Neural progenitor cell (in vitro differentiated cells): Measurements from ENCODE around the gene SNCAIP. TPM values are rescaled to one million over a fixed set of nuclear protein-coding genes. Genes with fewer than 3 reads are reported as not detected.

Experiments used
- DNase-seq: peaks from one replicate; pipeline ENCODE4 v3.0.0-alpha.2; 2016; ENCODE audit warnings: low spot score
- H2AFZ ChIP-seq: fragments of 200-600 bp; sonication (generic); replicated peaks from 2 replicates; pipeline ENCODE4 v1.6.1; 2016; ENCODE audit warnings: antibody characterized with exemption
- H3F3A ChIP-seq: fragments of 200-600 bp; sonication (generic); 2 replicates; pipeline ENCODE4 v1.6.1; 2016; ENCODE audit warnings: antibody characterized with exemption, low read depth
- H3K27ac ChIP-seq: fragments of 200-600 bp; sonication (generic); 2 replicates; pipeline ENCODE4 v1.5.1; 2016; ENCODE audit warnings: mild to moderate bottlenecking
- H3K27me3 ChIP-seq: fragments of 200-600 bp; sonication (generic); 2 replicates; pipeline ENCODE4 v1.6.1; 2016; ENCODE audit warnings: mild to moderate bottlenecking, moderate library complexity
- H3K36me3 ChIP-seq: fragments of 200-600 bp; sonication (generic); 2 replicates; pipeline ENCODE4 v1.5.1; 2016
- H3K4me1 ChIP-seq: fragments of 200-600 bp; sonication (generic); 2 replicates; pipeline ENCODE4 v1.6.1; 2016; ENCODE audit warnings: mixed run types
- H3K4me2 ChIP-seq: fragments of 200-600 bp; sonication (generic); 2 replicates; pipeline ENCODE4 v1.6.1; 2016
- H3K4me3 ChIP-seq: fragments of 200-600 bp; sonication (generic); 2 replicates; pipeline ENCODE4 v1.5.1; 2016
- H3K79me2 ChIP-seq: fragments of 200-600 bp; sonication (generic); 2 replicates; pipeline ENCODE4 v1.6.1; 2016; ENCODE audit warnings: low read depth
- H3K9ac ChIP-seq: fragments of 200-600 bp; sonication (generic); 2 replicates; pipeline ENCODE4 v1.6.1; 2016
- H3K9me3 ChIP-seq: fragments of 200-600 bp; sonication (generic); 2 replicates; pipeline ENCODE4 v1.5.1; 2016; ENCODE audit warnings: low read depth
- H4K20me1 ChIP-seq: fragments of 200-600 bp; sonication (generic); 2 replicates; pipeline ENCODE4 v1.6.1; 2016; ENCODE audit warnings: low read depth
- H3K27ac Mint-ChIP-seq: 3 replicates; pipeline ENCODE4 v1.8.0; 2021; ENCODE audit warnings: mixed read lengths
- H3K27me3 Mint-ChIP-seq: 2 replicates; pipeline ENCODE4 v1.8.0; 2022; ENCODE audit warnings: low read depth, mild to moderate bottlenecking, inconsistent platforms, moderate library complexity, mixed read lengths; ENCODE audit not compliant: insufficient read depth
- H3K36me3 Mint-ChIP-seq: 3 replicates; pipeline ENCODE4 v1.8.0; 2021; ENCODE audit warnings: mixed read lengths
- H3K4me1 Mint-ChIP-seq: 3 replicates; pipeline ENCODE4 v1.8.0; 2021; ENCODE audit warnings: mixed read lengths
- H3K4me3 Mint-ChIP-seq: 3 replicates; pipeline ENCODE4 v1.8.0; 2021; ENCODE audit warnings: mild to moderate bottlenecking, moderate library complexity, mixed read lengths
- H3K9me3 Mint-ChIP-seq: 3 replicates; pipeline ENCODE4 v1.8.0; 2020; ENCODE audit warnings: mixed read lengths
- CTCF ChIP-seq: fragments of 200-600 bp; sonication (generic); IDR thresholded peaks from 2 replicates; pipeline ENCODE4 v1.5.1; 2017; ENCODE audit warnings: antibody characterized with exemption, mild to moderate bottlenecking
- EZH2 ChIP-seq: fragments of 200-600 bp; sonication (generic); IDR thresholded peaks from 2 replicates; pipeline ENCODE4 v1.6.1; 2017; ENCODE audit warnings: antibody characterized with exemption, mild to moderate bottlenecking, moderate library complexity
- EZH2phosphoT487 ChIP-seq: fragments of 200-600 bp; sonication (generic); IDR thresholded peaks from 2 replicates; pipeline ENCODE4 v1.6.1; 2017; ENCODE audit warnings: antibody characterized with exemption
- total RNA-seq: library from RNA; depleted of rRNA; stranded (reverse); fragments of >200 nt; gene quantifications from 2 replicates; pipeline ENCODE4 v1.2.3, GENCODE V29; 2015; ENCODE audit warnings: low replicate concordance

SNCAIP gene
- total RNA-seq, 1 donor from 2014 or later: 4.8 TPM

- Histone ChIP-seq H3K4me1 (no peaks in the 10 kb centered on the region), H3K27me3 (no peaks in the 10 kb centered on the region), H3K27ac (no peak overlapping the region), H3K9ac (no peak overlapping the region), H4K20me1 (no peaks in the 10 kb centered on the region), H3K9me3 (no peaks in the 10 kb centered on the region), H3F3A (no peaks in the 10 kb centered on the region), H3K4me3 (no peak overlapping the region), H2AFZ (no peak overlapping the region), H3K79me2 (no peaks in the 10 kb centered on the region), H3K36me3 (no peaks in the 10 kb centered on the region), H3K4me2 (no peak overlapping the region)
- Mint-ChIP-seq H3K9me3 (no peaks in the 10 kb centered on the region), H3K4me3 (no peak overlapping the region), H3K27me3 (no peaks in the 10 kb centered on the region), H3K4me1 (no peaks in the 10 kb centered on the region), H3K27ac (no peak overlapping the region), H3K36me3 (no peaks in the 10 kb centered on the region)
- no peak for TF ChIP-seq EZH2phosphoT487
- no peak for TF ChIP-seq EZH2
- no peak for TF ChIP-seq CTCF
- no peak for DNase-seq
Measured at GRCh38 chr5:122471752-122472061, 159.7 kb downstream of the SNCAIP start.

GRCh38 chr5:122473138-122473843 is 161.3 kb downstream of the SNCAIP start:
- Histone ChIP-seq H3K4me2 (no peak overlapping the region), H4K20me1 (no peaks in the 10 kb centered on the region), H2AFZ (no peak overlapping the region), H3K27me3 (no peaks in the 10 kb centered on the region), H3F3A (no peaks in the 10 kb centered on the region), H3K36me3 (no peaks in the 10 kb centered on the region), H3K79me2 (no peaks in the 10 kb centered on the region), H3K9me3 (no peaks in the 10 kb centered on the region), H3K4me1 (no peaks in the 10 kb centered on the region), H3K4me3 (no peak overlapping the region), H3K27ac (no peak overlapping the region), H3K9ac (no peak overlapping the region)
- Mint-ChIP-seq H3K27me3 (no peaks in the 10 kb centered on the region), H3K27ac (no peak overlapping the region), H3K4me3 (no peak overlapping the region), H3K4me1 (no peaks in the 10 kb centered on the region), H3K36me3 (no peaks in the 10 kb centered on the region), H3K9me3 (no peaks in the 10 kb centered on the region)
- no peak for TF ChIP-seq EZH2phosphoT487
- no peak for TF ChIP-seq CTCF
- no peak for TF ChIP-seq EZH2
- DNase-seq: no peak

GRCh38 chr5:122473941-122474340 is 161.9 kb downstream of the SNCAIP start:
- Mint-ChIP-seq H3K27ac (no peak overlapping the region), H3K4me3 (no peak overlapping the region), H3K27me3 (no peaks in the 10 kb centered on the region), H3K9me3 (no peaks in the 10 kb centered on the region), H3K4me1 (no peaks in the 10 kb centered on the region), H3K36me3 (no peaks in the 10 kb centered on the region)
- Histone ChIP-seq H4K20me1 (no peaks in the 10 kb centered on the region), H3K36me3 (no peaks in the 10 kb centered on the region), H3K4me3 (no peak overlapping the region), H3K27ac (no peak overlapping the region), H3K4me2 (no peak overlapping the region), H2AFZ (no peak overlapping the region), H3K4me1 (no peaks in the 10 kb centered on the region), H3K9ac (no peak overlapping the region), H3K9me3 (no peaks in the 10 kb centered on the region), H3K79me2 (no peaks in the 10 kb centered on the region), H3F3A (no peaks in the 10 kb centered on the region), H3K27me3 (no peaks in the 10 kb centered on the region)
- TF ChIP-seq EZH2phosphoT487 (no peak), CTCF (no peak), EZH2 (no peak)
- DNase-seq: no peak
